IMR-90 (cell line): ENCODE measurements around the gene NOP9. TPM values are rescaled to one million over a fixed set of nuclear protein-coding genes. Genes with fewer than 3 reads are reported as not detected.

Experiments
- ATAC-seq: fragments of 200-7000 bp; cut with Tn5 transposase; 2 replicates; pipeline ENCODE4 v1.9.1; 2020; ENCODE audit warnings: low read depth, mild to moderate bottlenecking, moderate library complexity
- BruUV-seq: library from RNA; stranded (reverse); fragments of 400-500 nt; replicated peaks from 2 replicates; lab custom pipeline; 2021; lab: Mats Ljungman, UMichigan
- CTCF ChIA-PET: fragments of 300-600 bp; formaldehyde crosslinking; extraction: SDS; loops from one replicate; lab custom pipeline; 2021; ENCODE audit warnings: antibody characterized with exemption; lab: Yijun Ruan, JAX
- POLR2A ChIA-PET: fragments of 300-600 bp; sonication (Branson Sonifier 250); formaldehyde crosslinking; loops from one replicate; lab custom pipeline; 2022; ENCODE audit warnings: antibody characterized with exemption; ENCODE audit not compliant: unreplicated experiment; lab: Charles Lee
- DNase-seq: peaks from one replicate; pipeline ENCODE4 v3.0.0; 2013
- H2AFZ ChIP-seq: replicated peaks from 2 replicates; pipeline ENCODE3; 2013; ENCODE audit warnings: low read length, mild to moderate bottlenecking; ENCODE audit not compliant: poor library complexity
- H2AK5ac ChIP-seq: 2 replicates; pipeline ENCODE4 v1.6.1; 2013; ENCODE audit warnings: low read depth, low read length, inconsistent platforms
- H2AK9ac ChIP-seq: replicated peaks from 2 replicates; pipeline ENCODE3; 2013; ENCODE audit warnings: mild to moderate bottlenecking, low read depth, low read length, moderate library complexity; ENCODE audit not compliant: poor library complexity
- H2BK120ac ChIP-seq: 2 replicates; pipeline ENCODE4 v1.6.1; 2013; ENCODE audit warnings: low read depth, low read length, inconsistent platforms
- H2BK15ac ChIP-seq: 3 replicates; pipeline ENCODE4 v1.6.1; 2013; ENCODE audit warnings: low read depth, low read length, inconsistent platforms
- H2BK20ac ChIP-seq: 2 replicates; pipeline ENCODE4 v1.6.1; 2013; ENCODE audit warnings: low read depth, mild to moderate bottlenecking, inconsistent platforms, low read length, moderate library complexity
- H2BK5ac ChIP-seq: 2 replicates; pipeline ENCODE4 v1.6.1; 2013; ENCODE audit warnings: mild to moderate bottlenecking, low read depth, low read length, inconsistent platforms; ENCODE audit not compliant: poor library complexity, severe bottlenecking
- H3K14ac ChIP-seq: replicated peaks from 2 replicates; pipeline ENCODE4 v1.6.1; 2013; ENCODE audit warnings: low read depth, low read length, inconsistent platforms
- H3K18ac ChIP-seq: 2 replicates; pipeline ENCODE4 v1.6.1; 2013; ENCODE audit warnings: low read depth, low read length, control low read depth
- H3K23ac ChIP-seq: 2 replicates; pipeline ENCODE4 v1.6.1; 2013; ENCODE audit warnings: low read depth, low read length, inconsistent platforms
- H3K27ac ChIP-seq: 2 replicates; pipeline ENCODE4 v1.5.1; 2013; ENCODE audit warnings: mild to moderate bottlenecking, control low read depth, low read length; ENCODE audit not compliant: insufficient read depth
- H3K27me3 ChIP-seq: 2 replicates; pipeline ENCODE4 v1.6.1; 2013; ENCODE audit warnings: low read length; ENCODE audit not compliant: control insufficient read depth, insufficient read depth
- H3K36me3 ChIP-seq: 2 replicates; pipeline ENCODE4 v1.6.1; 2013; ENCODE audit warnings: low read length, mixed read lengths; ENCODE audit not compliant: control insufficient read depth, insufficient read depth
- H3K4ac ChIP-seq: 2 replicates; pipeline ENCODE4 v1.6.1; 2013; ENCODE audit warnings: low read depth, low read length, inconsistent platforms
- H3K4me1 ChIP-seq: 2 replicates; pipeline ENCODE4 v1.6.1; 2013; ENCODE audit warnings: low read length, mixed read lengths; ENCODE audit not compliant: control insufficient read depth, insufficient read depth
- H3K4me2 ChIP-seq: 2 replicates; pipeline ENCODE4 v1.6.1; 2013; ENCODE audit warnings: low read depth, mild to moderate bottlenecking, control low read depth, low read length, moderate library complexity
- H3K4me3 ChIP-seq: 2 replicates; pipeline ENCODE4 v1.5.1; 2013; ENCODE audit warnings: low read depth, mild to moderate bottlenecking, control low read depth, low read length, moderate library complexity; ENCODE audit not compliant: insufficient read depth
- H3K56ac ChIP-seq: 2 replicates; pipeline ENCODE4 v1.6.1; 2013; ENCODE audit warnings: low read length, inconsistent platforms; ENCODE audit not compliant: insufficient read depth; ENCODE audit errors: extremely low read depth
- H3K79me1 ChIP-seq, 2 experiments: 2 replicates each; pipeline ENCODE4 v1.6.1; 2013; ENCODE audit warnings: low read length in 2 of 2, inconsistent platforms in 1 of 2, low read depth in 1 of 2
- H3K9ac ChIP-seq: 2 replicates; pipeline ENCODE4 v1.6.1; 2013; ENCODE audit warnings: low read depth, low read length, control low read depth
- H3K9me1 ChIP-seq: 2 replicates; pipeline ENCODE4 v1.6.1; 2013; ENCODE audit warnings: low read length, inconsistent platforms; ENCODE audit not compliant: insufficient read depth
- H3K9me3 ChIP-seq: 2 replicates; pipeline ENCODE4 v1.6.1; 2013; ENCODE audit warnings: low read length; ENCODE audit not compliant: control insufficient read depth, insufficient read depth
- H4K20me1 ChIP-seq: 2 replicates; pipeline ENCODE4 v1.6.1; 2013; ENCODE audit warnings: low read length, inconsistent platforms; ENCODE audit not compliant: insufficient read depth
- H4K5ac ChIP-seq: 2 replicates; pipeline ENCODE4 v1.6.1; 2013; ENCODE audit warnings: mild to moderate bottlenecking, low read depth, low read length, control low read depth
- H4K8ac ChIP-seq, 2 experiments: 2 replicates each; pipeline ENCODE4 v1.6.1; 2013; ENCODE audit warnings: low read depth in 2 of 2, low read length in 2 of 2, control low read depth in 1 of 2, inconsistent platforms in 1 of 2
- H4K91ac ChIP-seq: 2 replicates; pipeline ENCODE4 v1.6.1; 2013; ENCODE audit warnings: low read depth, low read length, inconsistent platforms; ENCODE audit not compliant: insufficient read depth
- BHLHE40 ChIP-seq: fragments of 150-350 bp; IDR thresholded peaks from 2 replicates; pipeline ENCODE4 v1.6.1; 2016; ENCODE audit warnings: mild to moderate bottlenecking, low read depth, low read length
- CEBPB ChIP-seq: IDR thresholded peaks from 2 replicates; pipeline ENCODE4 v1.6.1; 2012; ENCODE audit warnings: low read depth, low read length, improper control_type of control experiment
- CHD1 ChIP-seq: IDR thresholded peaks from 2 replicates; pipeline ENCODE4 v1.6.1; 2012; ENCODE audit warnings: low read depth, low read length, improper control_type of control experiment
- CTCF ChIP-seq: conservative IDR thresholded peaks from 2 replicates; pipeline ENCODE4 v1.5.1; 2012; ENCODE audit warnings: mild to moderate bottlenecking, low read depth, low read length, improper control_type of control experiment
- ELK1 ChIP-seq: fragments of 150-350 bp; IDR thresholded peaks from 2 replicates; pipeline ENCODE4 v1.6.1; 2016; ENCODE audit warnings: low read depth, mild to moderate bottlenecking, low read length, moderate library complexity, borderline replicate concordance
- FOS ChIP-seq: fragments of 150-350 bp; IDR thresholded peaks from 2 replicates; pipeline ENCODE4 v1.6.1; 2016; ENCODE audit warnings: low read depth, low read length
- MAFK ChIP-seq: IDR thresholded peaks from 2 replicates; pipeline ENCODE4 v1.6.1; 2012; ENCODE audit warnings: low read depth, low read length, improper control_type of control experiment
- MAZ ChIP-seq: IDR thresholded peaks from 2 replicates; pipeline ENCODE4 v1.6.1; 2012; ENCODE audit warnings: low read depth, mild to moderate bottlenecking, low read length, improper control_type of control experiment, moderate library complexity, borderline replicate concordance
- MXI1 ChIP-seq: IDR thresholded peaks from 2 replicates; pipeline ENCODE4 v1.6.1; 2012; ENCODE audit warnings: low read depth, mild to moderate bottlenecking, low read length, moderate library complexity, borderline replicate concordance
- NFE2L2 ChIP-seq: fragments of 150-350 bp; IDR thresholded peaks from 2 replicates; pipeline ENCODE4 v1.6.1; 2016; ENCODE audit warnings: low read depth, mild to moderate bottlenecking, low read length
- POLR2A ChIP-seq: IDR thresholded peaks from 2 replicates; pipeline ENCODE4 v1.6.1; 2012; ENCODE audit warnings: mild to moderate bottlenecking, low read depth, low read length
- RAD21 ChIP-seq: IDR thresholded peaks from 2 replicates; pipeline ENCODE4 v1.6.1; 2012; ENCODE audit warnings: low read length, improper control_type of control experiment
- RCOR1 ChIP-seq: IDR thresholded peaks from 2 replicates; pipeline ENCODE4 v1.6.1; 2012; ENCODE audit warnings: mild to moderate bottlenecking, low read length, improper control_type of control experiment; ENCODE audit not compliant: insufficient replicate concordance
- RFX5 ChIP-seq: IDR thresholded peaks from 2 replicates; pipeline ENCODE4 v1.8.0; 2012; ENCODE audit warnings: low read depth, mild to moderate bottlenecking, low read length, moderate library complexity
- SMC3 ChIP-seq: fragments of 150-350 bp; IDR thresholded peaks from 2 replicates; pipeline ENCODE4 v1.6.1; 2016; ENCODE audit warnings: low read depth, mild to moderate bottlenecking, antibody characterized with exemption, low read length, moderate library complexity
- USF2 ChIP-seq: fragments of 150-350 bp; IDR thresholded peaks from 2 replicates; pipeline ENCODE4 v1.6.1; 2017; ENCODE audit warnings: mild to moderate bottlenecking, antibody characterized with exemption, low read length, low read depth
- whole genome bisulfite sequencing, 2 experiments: methylation state at CpG; one replicate each; pipeline versions ENCODE4 v1.1.5 to v1.1.7; 2013; ENCODE audit warnings: missing lambda C conversion rate in 2 of 2; ENCODE audit not compliant: insufficient read length in 1 of 2; ENCODE audit errors: extremely low coverage in 2 of 2; 5-methylcytosine and 5-hydroxymethylcytosine counted together
- dilution Hi-C: fragments of 300-500 bp; cut with HindIII; formaldehyde crosslinking; loops from one replicate; pipeline ENCODE4 v1.14.3; 2018; ENCODE audit warnings: low sequenced_read_pairs; ENCODE audit not compliant: unreplicated experiment
- in situ Hi-C: fragments of 300-500 bp; cut with MboI; formaldehyde crosslinking; loops from 3 replicates; pipeline ENCODE4 v1.14.3; 2019; ENCODE audit warnings: low sequenced_read_pairs, inconsistent platforms, mixed read lengths
- intact Hi-C: fragments of 100-400 bp; cut with micrococcal nuclease; formaldehyde crosslinking; loops from 2 replicates; pipeline ENCODE4 v1.10.0; 2022
- polyA plus RNA-seq, 3 experiments: library from polyadenylated mRNA; depleted of rRNA; stranded (reverse); fragments of >200 nt; gene quantifications; 2 replicates each; pipeline ENCODE4 v1.2.3, GENCODE V29; 2012; ENCODE audit warnings: low replicate concordance in 1 of 3
- total RNA-seq: library from RNA; depleted of rRNA; stranded (reverse); fragments of >200 nt; gene quantifications from 2 replicates; pipeline ENCODE4 v1.2.3, GENCODE V29; 2012

NOP9 gene
- total and polyA plus RNA-seq, 2 of the 4 experiments (the other 2 are of a cell fraction), result 11.8 to 25.8 TPM

GRCh38 chr14:24284501-24285035 is 15.1 kb upstream of the NOP9 start:
- intact Hi-C loops, result no loop called here
- no TSS peak for BruUV-seq
- no peak overlapping the region for H3K4ac ChIP-seq
- H4K5ac ChIP-seq, result no peak overlapping the region
- ATAC-seq (no peak), DNase-seq (no peak)
- H3K4me3 ChIP-seq, result no peak overlapping the region
- POLR2A ChIA-PET, result no interaction called here
- no peaks in the 10 kb centered on the region for H3K4me1 ChIP-seq
- H3K56ac ChIP-seq, result no peak overlapping the region
- H2BK5ac ChIP-seq, result no peak overlapping the region
- no peaks in the 10 kb centered on the region for H3K9me3 ChIP-seq
- no peak overlapping the region for H3K27ac ChIP-seq
- H2AK9ac ChIP-seq, result no peak overlapping the region
- H2BK15ac ChIP-seq, result no peak overlapping the region
- H4K20me1 ChIP-seq, result no peaks in the 10 kb centered on the region; the same call in 1 of the 2 replicates
- no peak overlapping the region for H3K9ac ChIP-seq
- no peak overlapping the region for H4K91ac ChIP-seq
- CTCF ChIA-PET, result no interaction called here
- H3K36me3 ChIP-seq, result peaks cover 2% of the 10 kb centered on the region
- no peak overlapping the region for H3K14ac ChIP-seq
- no peaks in the 10 kb centered on the region; the same call in 1 of the 2 replicates for H3K9me1 ChIP-seq
- no peak overlapping the region for H2BK20ac ChIP-seq
- no peaks in the 10 kb centered on the region for H3K27me3 ChIP-seq
- dilution Hi-C loops, result no loop called here
- H3K23ac ChIP-seq, result no peak overlapping the region
- TF ChIP-seq RFX5 (no peak), USF2 (no peak), BHLHE40 (no peak), POLR2A (no peak), FOS (no peak), MXI1 (no peak), RAD21 (no peak), CHD1 (no peak), ELK1 (no peak), CTCF (no peak), MAZ (no peak), RCOR1 (no peak), CEBPB (no peak), MAFK (no peak), SMC3 (no peak), NFE2L2 (no peak)
- in situ Hi-C loops, result no loop called here
- H3K79me1 ChIP-seq, result peaks cover 0 to 10% of the 10 kb centered on the region in 2 experiments; a peak in 2 of 4 replicates
- H2BK120ac ChIP-seq, result no peak overlapping the region
- no peak overlapping the region for H3K4me2 ChIP-seq
- no peak overlapping the region for H4K8ac ChIP-seq
- no peak overlapping the region for H3K18ac ChIP-seq
- H2AK5ac ChIP-seq, result no peak overlapping the region
- 75% methylated on average over 4 of the region's 11 CpGs; no CpG with 5 or more reads in 1 of the 2 experiments for WGBS, 2 experiments
- H2AFZ ChIP-seq, result no peak overlapping the region
